Endothelial cell of umbilical vein (primary cell): Measurements from ENCODE around the gene TBC1D30. TPM values are rescaled to one million over a fixed set of nuclear protein-coding genes. Genes with fewer than 3 reads are reported as not detected.

Experiments
- BruUV-seq: library from RNA; stranded (reverse); fragments of 400-500 nt; replicated peaks from 2 replicates; lab custom pipeline; 2021; lab: Mats Ljungman, UMichigan
- CTCF ChIA-PET: fragments of 300-600, 350-600 bp; sonication (Branson Sonifier 250); formaldehyde crosslinking; loops from one replicate; lab custom pipeline; 2021; ENCODE audit warnings: antibody characterized with exemption, inconsistent platforms; lab: Charles Lee
- POLR2A ChIA-PET: fragments of 300-600, 350-600 bp; sonication (Branson Sonifier 250); formaldehyde crosslinking; loops from one replicate; lab custom pipeline; 2021; ENCODE audit warnings: antibody characterized with exemption, inconsistent platforms; lab: Charles Lee
- DNase-seq: peaks from one replicate; pipeline ENCODE4 v3.0.0-alpha.2; 2011; ENCODE audit warnings: low read depth, low spot score
- FAIRE-seq: peaks from 2 replicates; lab custom pipeline; 2011; peaks lifted over from hg19 to GRCh38; lab: Jason Lieb, UNC
- H2AFZ ChIP-seq: 2 replicates; pipeline ENCODE4 v1.6.0; 2012; ENCODE audit warnings: low read depth, low read length, control low read depth, inconsistent platforms
- H3K27ac ChIP-seq: 2 replicates; pipeline ENCODE4 v1.5.1; 2011; ENCODE audit warnings: low read depth, mild to moderate bottlenecking, control low read depth, low read length, moderate library complexity; ENCODE audit not compliant: insufficient read depth
- H3K27me3 ChIP-seq, 2 experiments: 2 replicates each; pipeline versions ENCODE4 v1.6.0 to v1.6.1; 2011; ENCODE audit warnings: low read length in 2 of 2, mixed read lengths in 1 of 2; ENCODE audit not compliant: control insufficient read depth in 2 of 2, insufficient read depth in 2 of 2
- H3K36me3 ChIP-seq, 2 experiments: 2 replicates in 1 of 2; 3 replicates in 1 of 2; pipeline ENCODE4 v1.5.1; 2011; ENCODE audit warnings: low read length in 2 of 2, mild to moderate bottlenecking in 1 of 2, moderate library complexity in 1 of 2; ENCODE audit not compliant: control insufficient read depth in 2 of 2, insufficient read depth in 2 of 2; ENCODE audit errors: extremely low read depth in 1 of 2
- H3K4me1 ChIP-seq: 3 replicates; pipeline ENCODE4 v1.5.1; 2011; ENCODE audit warnings: mild to moderate bottlenecking, low read length; ENCODE audit not compliant: control insufficient read depth, insufficient read depth; ENCODE audit errors: extremely low read depth
- H3K4me2 ChIP-seq: 2 replicates; pipeline ENCODE4 v1.6.1; 2011; ENCODE audit warnings: low read length, control low read depth, mixed read lengths; ENCODE audit not compliant: insufficient read depth
- H3K4me3 ChIP-seq, 3 experiments: fragments of 200-600 bp in 1 of 3; sonication (generic), shearing (Covaris generic) in 1 of 3; replicated peaks in 1 of 3; 2 replicates each; pipeline ENCODE4 v1.5.1; 2011 to 2016; ENCODE audit warnings: control low read depth in 3 of 3, low read length in 3 of 3, mild to moderate bottlenecking in 2 of 3, inconsistent platforms in 1 of 3, low read depth in 1 of 3, moderate library complexity in 1 of 3; ENCODE audit not compliant: insufficient read depth in 1 of 3
- H3K79me2 ChIP-seq: 2 replicates; pipeline ENCODE4 v1.6.0; 2012; ENCODE audit warnings: low read length, inconsistent platforms; ENCODE audit not compliant: control insufficient read depth, insufficient read depth
- H3K9ac ChIP-seq: replicated peaks from 2 replicates; pipeline ENCODE3; 2011; ENCODE audit warnings: low read length, control low read depth; ENCODE audit not compliant: insufficient read depth; ENCODE audit errors: extremely low read depth
- H3K9me1 ChIP-seq: replicated peaks from 3 replicates; pipeline ENCODE4 v1.6.0; 2011; ENCODE audit warnings: mild to moderate bottlenecking, low read length; ENCODE audit not compliant: control insufficient read depth, insufficient read depth; ENCODE audit errors: extremely low read depth
- H3K9me3 ChIP-seq: replicated peaks from 2 replicates; pipeline ENCODE4 v1.5.1; 2012; ENCODE audit warnings: low read length, inconsistent platforms; ENCODE audit not compliant: control insufficient read depth, insufficient read depth
- H4K20me1 ChIP-seq: replicated peaks from 2 replicates; pipeline ENCODE3; 2011; ENCODE audit warnings: mild to moderate bottlenecking, low read length; ENCODE audit not compliant: control insufficient read depth, insufficient read depth; ENCODE audit errors: extremely low read depth
- EZH2 ChIP-seq: IDR thresholded peaks from 2 replicates; pipeline ENCODE4 v1.6.1; 2012; ENCODE audit warnings: borderline replicate concordance, low read depth, mild to moderate bottlenecking, moderate library complexity, low read length, inconsistent platforms; ENCODE audit not compliant: severe bottlenecking
- FOS ChIP-seq: IDR thresholded peaks from 2 replicates; pipeline ENCODE4 v1.6.1; 2011; ENCODE audit warnings: mild to moderate bottlenecking, low read length, moderate library complexity, borderline replicate concordance; ENCODE audit not compliant: insufficient read depth
- GATA2 ChIP-seq: IDR thresholded peaks from 2 replicates; pipeline ENCODE4 v1.7.0; 2011; ENCODE audit warnings: low read depth, mild to moderate bottlenecking, moderate library complexity, mixed read lengths, low read length; ENCODE audit not compliant: insufficient read length, insufficient read depth
- JUN ChIP-seq: IDR thresholded peaks from 2 replicates; pipeline ENCODE4 v1.6.1; 2011; ENCODE audit warnings: borderline replicate concordance, low read depth; ENCODE audit not compliant: insufficient read length, insufficient read depth
- POLR2A ChIP-seq: IDR thresholded peaks from 2 replicates; pipeline ENCODE4 v1.6.1; 2012; ENCODE audit warnings: low read depth, mild to moderate bottlenecking, control low read depth, low read length
- dilution Hi-C: fragments of 300-500 bp; cut with MboI; formaldehyde crosslinking; loops from one replicate; pipeline ENCODE4 v1.15.0; 2019; ENCODE audit warnings: low sequenced_read_pairs; ENCODE audit not compliant: extremely low pct_ligation_motif_present
- intact Hi-C: fragments of 100-400 bp; cut with micrococcal nuclease; formaldehyde crosslinking; loops from one replicate; pipeline ENCODE4 v1.10.0; 2022
- polyA plus RNA-seq, 4 experiments: library from polyadenylated mRNA; depleted of rRNA in 3 of 4; stranded (reverse) in 3 of 4; unstranded in 1 of 4; fragments of >200 nt; gene quantifications; 2 replicates each; pipeline versions ENCODE4 v1.2.1 to v1.2.3, GENCODE V29; 2011 to 2012; ENCODE audit warnings: missing spikeins in 1 of 4
- total RNA-seq: library from RNA; stranded (reverse); gene quantifications from 2 replicates; pipeline ENCODE4 v1.2.3, GENCODE V29; 2021
- TF ChIP-seq, protein P1 (sequence below), 2 donors: IDR thresholded peaks; 1 replicate in 1 of 2; 2 replicates in 1 of 2; pipeline ENCODE4 v1.5.1; 2011; ENCODE audit warnings: low read length in 2 of 2, mild to moderate bottlenecking in 2 of 2, moderate library complexity in 2 of 2, control low read depth in 1 of 2, inconsistent platforms in 1 of 2, low read depth in 1 of 2; ENCODE audit not compliant: insufficient read depth in 1 of 2; ENCODE audit errors: extremely low read depth in 1 of 2

TBC1D30 gene
- total and polyA plus RNA-seq, 2 donors (not counting 3 experiments of a cell fraction or from before 2014, with no cell fraction given): 4.4 to 7.6 TPM

DNA sequence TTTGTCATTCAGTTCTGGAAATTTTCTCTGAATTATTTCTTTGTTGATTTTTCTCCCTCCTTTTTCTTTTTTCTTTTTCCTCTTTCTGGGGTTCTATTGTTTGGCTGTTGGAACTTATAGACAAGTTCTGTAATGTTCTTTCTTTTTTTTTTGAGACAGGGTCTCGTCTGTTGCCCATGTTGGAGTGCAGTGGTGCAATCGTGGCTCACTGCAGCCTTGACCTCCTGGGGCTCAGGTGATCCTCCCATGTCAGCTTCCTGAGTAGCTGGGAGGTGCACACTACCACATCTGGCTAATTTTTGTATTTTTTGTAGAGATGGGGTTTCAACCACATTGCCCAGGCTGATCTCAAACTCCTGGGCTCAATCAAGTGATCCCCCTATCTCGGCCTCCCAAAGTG is 30.1 kb upstream of the TBC1D30 start:
- no peak for TF ChIP-seq FOS
- TF ChIP-seq GATA2: no peak
- TF ChIP-seq EZH2: no peak
- no peak for TF ChIP-seq JUN
- TF ChIP-seq, protein P1, sequence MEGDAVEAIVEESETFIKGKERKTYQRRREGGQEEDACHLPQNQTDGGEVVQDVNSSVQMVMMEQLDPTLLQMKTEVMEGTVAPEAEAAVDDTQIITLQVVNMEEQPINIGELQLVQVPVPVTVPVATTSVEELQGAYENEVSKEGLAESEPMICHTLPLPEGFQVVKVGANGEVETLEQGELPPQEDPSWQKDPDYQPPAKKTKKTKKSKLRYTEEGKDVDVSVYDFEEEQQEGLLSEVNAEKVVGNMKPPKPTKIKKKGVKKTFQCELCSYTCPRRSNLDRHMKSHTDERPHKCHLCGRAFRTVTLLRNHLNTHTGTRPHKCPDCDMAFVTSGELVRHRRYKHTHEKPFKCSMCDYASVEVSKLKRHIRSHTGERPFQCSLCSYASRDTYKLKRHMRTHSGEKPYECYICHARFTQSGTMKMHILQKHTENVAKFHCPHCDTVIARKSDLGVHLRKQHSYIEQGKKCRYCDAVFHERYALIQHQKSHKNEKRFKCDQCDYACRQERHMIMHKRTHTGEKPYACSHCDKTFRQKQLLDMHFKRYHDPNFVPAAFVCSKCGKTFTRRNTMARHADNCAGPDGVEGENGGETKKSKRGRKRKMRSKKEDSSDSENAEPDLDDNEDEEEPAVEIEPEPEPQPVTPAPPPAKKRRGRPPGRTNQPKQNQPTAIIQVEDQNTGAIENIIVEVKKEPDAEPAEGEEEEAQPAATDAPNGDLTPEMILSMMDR (IDR thresholded peaks at IDR 0.05; ENCODE audit: extremely low read depth in 1 of 2, insufficient read depth in 1 of 2, low read depth in 1 of 2, low read length in 2 of 2): no peak
- TF ChIP-seq POLR2A: no peak
- DNase-seq (no peak), FAIRE-seq (no peak)
- Histone ChIP-seq H3K4me2 (no peak overlapping the region), H3K79me2 (no peaks in the 10 kb centered on the region), H3K4me3 (no peak overlapping the region), H3K4me1 (no peaks in the 10 kb centered on the region), H2AFZ (no peak overlapping the region), H3K27me3 (no peaks in the 10 kb centered on the region), H3K9ac (no peak overlapping the region), H4K20me1 (no peaks in the 10 kb centered on the region), H3K9me1 (no peaks in the 10 kb centered on the region), H3K9me3 (no peaks in the 10 kb centered on the region), H3K36me3 (no peaks in the 10 kb centered on the region), H3K27ac (no peak overlapping the region)
- dilution Hi-C loops (no loop called here), intact Hi-C loops (no loop called here)
- ChIA-PET POLR2A (no interaction called here), CTCF (interaction anchor here (2.3 to 3.5 kb wide), 3 partner anchors 10 to 313 kb away, joined by 9 to 47 read pairs (median 20); no protein-coding TSS in a partner anchor)
- no TSS peak for BruUV-seq
